H1 (cell line): Measurements from ENCODE around the gene FNDC1. TPM values are rescaled to one million over a fixed set of nuclear protein-coding genes. Genes with fewer than 3 reads are reported as not detected.

Experiments used
- CTCF ChIA-PET: fragments of 300-600 bp; sonication (Branson Sonifier 250); formaldehyde crosslinking; loops from one replicate; lab custom pipeline; 2021; ENCODE audit not compliant: partially characterized antibody; lab: Charles Lee
- POLR2A ChIA-PET: fragments of 300-600 bp; sonication (Branson Sonifier 250); formaldehyde crosslinking; loops from one replicate; lab custom pipeline; 2021; ENCODE audit warnings: inconsistent platforms; ENCODE audit not compliant: partially characterized antibody; lab: Charles Lee
- DNase-seq, 2 experiments: peaks; one replicate each; pipeline versions ENCODE4 v3.0.0 to v3.0.0-alpha.2; 2010 to 2022; ENCODE audit warnings: low spot score in 2 of 2, low read depth in 1 of 2, mixed read lengths in 1 of 2
- FAIRE-seq: peaks from 2 replicates; lab custom pipeline; 2011; peaks lifted over from hg19 to GRCh38; lab: Jason Lieb, UNC
- H2AFZ ChIP-seq: 2 replicates; pipeline ENCODE4 v1.8.1; 2012; ENCODE audit warnings: low read length, inconsistent platforms
- H2AK5ac ChIP-seq: 2 replicates; pipeline ENCODE4 v1.6.1; 2013; ENCODE audit warnings: low read depth, low read length
- H2BK120ac ChIP-seq: replicated peaks from 2 replicates; pipeline ENCODE3; 2013; ENCODE audit warnings: low read depth, low read length, inconsistent platforms
- H2BK12ac ChIP-seq: 2 replicates; pipeline ENCODE4 v1.6.1; 2013; ENCODE audit warnings: low read depth, low read length
- H2BK15ac ChIP-seq: 2 replicates; pipeline ENCODE4 v1.6.1; 2013; ENCODE audit warnings: low read length
- H2BK20ac ChIP-seq: 2 replicates; pipeline ENCODE4 v1.6.1; 2013; ENCODE audit warnings: low read length
- H2BK5ac ChIP-seq: 2 replicates; pipeline ENCODE4 v1.6.1; 2013; ENCODE audit warnings: low read depth, low read length
- H3K14ac ChIP-seq: 2 replicates; pipeline ENCODE4 v1.6.1; 2013; ENCODE audit warnings: inconsistent platforms; ENCODE audit not compliant: insufficient read length
- H3K18ac ChIP-seq: 2 replicates; pipeline ENCODE4 v1.6.1; 2013; ENCODE audit warnings: low read length; ENCODE audit errors: extremely low read depth
- H3K23ac ChIP-seq: 2 replicates; pipeline ENCODE4 v1.6.1; 2013; ENCODE audit warnings: inconsistent platforms; ENCODE audit not compliant: insufficient read length
- H3K23me2 ChIP-seq: 2 replicates; pipeline ENCODE4 v1.6.1; 2013; ENCODE audit warnings: low read depth, low read length
- H3K27ac ChIP-seq: 2 replicates; pipeline ENCODE4 v1.6.1; 2011; ENCODE audit warnings: low read depth, low read length, inconsistent platforms
- H3K27me3 ChIP-seq, 4 experiments: replicated peaks in 1 of 4; 1 replicate in 1 of 4; 2 replicates in 3 of 4; pipeline versions ENCODE4 v1.6.1 to v1.8.1; 2011 to 2013; ENCODE audit warnings: low read length in 3 of 4, mild to moderate bottlenecking in 3 of 4, inconsistent platforms in 2 of 4, mixed read lengths in 2 of 4, moderate library complexity in 1 of 4; ENCODE audit not compliant: control insufficient read depth in 3 of 4, insufficient read depth in 3 of 4; ENCODE audit errors: extremely low read depth in 1 of 4
- H3K36me3 ChIP-seq, 4 experiments: 2 replicates each; pipeline versions ENCODE4 v1.6.1 to v1.8.1; 2011 to 2013; ENCODE audit warnings: mild to moderate bottlenecking in 4 of 4, low read length in 3 of 4, moderate library complexity in 2 of 4, control low read depth in 1 of 4, inconsistent platforms in 1 of 4; ENCODE audit not compliant: insufficient read depth in 4 of 4, control insufficient read depth in 2 of 4
- H3K4ac ChIP-seq: replicated peaks from 2 replicates; pipeline ENCODE3; 2013; ENCODE audit warnings: low read length, low read depth, mixed read lengths, inconsistent platforms; ENCODE audit not compliant: insufficient read length
- H3K4me1 ChIP-seq, 4 experiments: replicated peaks in 1 of 4; 1 replicate in 1 of 4; 2 replicates in 3 of 4; pipeline versions ENCODE4 v1.6.1 to v1.8.1; 2011 to 2013; ENCODE audit warnings: low read length in 3 of 4, inconsistent platforms in 2 of 4, mixed read lengths in 1 of 4; ENCODE audit not compliant: insufficient read depth in 4 of 4, control insufficient read depth in 3 of 4
- H3K4me2 ChIP-seq, 2 experiments: 2 replicates each; pipeline versions ENCODE4 v1.6.1 to v1.8.1; 2011 to 2013; ENCODE audit warnings: low read depth in 2 of 2, low read length in 2 of 2, control low read depth in 1 of 2, inconsistent platforms in 1 of 2, mild to moderate bottlenecking in 1 of 2; ENCODE audit not compliant: insufficient read depth in 1 of 2
- H3K4me3 ChIP-seq, 4 experiments: fragments of 200-600, 300-600 bp in 1 of 4; sonication (generic), shearing (Covaris generic), sonication (Bioruptor Twin) in 1 of 4; 2 replicates each; pipeline versions ENCODE4 v1.5.1 to v1.8.1; 2011 to 2016; ENCODE audit warnings: low read length in 4 of 4, low read depth in 3 of 4, control low read depth in 2 of 4, inconsistent platforms in 2 of 4, mild to moderate bottlenecking in 2 of 4, mixed read lengths in 1 of 4, moderate library complexity in 1 of 4; ENCODE audit not compliant: insufficient read depth in 2 of 4; ENCODE audit errors: extremely low read depth in 1 of 4
- H3K56ac ChIP-seq: replicated peaks from 2 replicates; pipeline ENCODE3; 2013; ENCODE audit warnings: low read depth, mild to moderate bottlenecking, mixed read lengths, low read length, inconsistent platforms; ENCODE audit not compliant: insufficient read length
- H3K79me1 ChIP-seq: 2 replicates; pipeline ENCODE4 v1.6.1; 2013; ENCODE audit warnings: low read depth, low read length, control low read depth
- H3K79me2 ChIP-seq, 2 experiments: 2 replicates each; pipeline versions ENCODE4 v1.6.1 to v1.8.1; 2012 to 2013; ENCODE audit warnings: low read length in 2 of 2, mild to moderate bottlenecking in 2 of 2, inconsistent platforms in 1 of 2; ENCODE audit not compliant: insufficient read depth in 2 of 2, control insufficient read depth in 1 of 2
- H3K9ac ChIP-seq, 4 experiments: replicated peaks in 1 of 4; 1 replicate in 1 of 4; 2 replicates in 3 of 4; pipeline versions ENCODE4 v1.6.1 to v1.8.1; 2011 to 2013; ENCODE audit warnings: low read depth in 3 of 4, low read length in 3 of 4, control low read depth in 2 of 4, mild to moderate bottlenecking in 2 of 4, moderate library complexity in 2 of 4, inconsistent platforms in 1 of 4; ENCODE audit errors: extremely low read depth in 1 of 4
- H3K9me3 ChIP-seq, 2 experiments: 2 replicates each; pipeline versions ENCODE4 v1.6.1 to v1.8.1; 2012 to 2013; ENCODE audit warnings: mild to moderate bottlenecking in 2 of 2, moderate library complexity in 2 of 2, control low read depth in 1 of 2, inconsistent platforms in 1 of 2, low read depth in 1 of 2, low read length in 1 of 2, mixed read lengths in 1 of 2; ENCODE audit not compliant: insufficient read depth in 2 of 2
- H4K20me1 ChIP-seq, 2 experiments: replicated peaks in 1 of 2; 2 replicates each; pipeline versions ENCODE3 to v1.8.1; 2011 to 2013; ENCODE audit warnings: inconsistent platforms in 2 of 2, low read length in 2 of 2, mild to moderate bottlenecking in 1 of 2; ENCODE audit not compliant: insufficient read depth in 2 of 2, control insufficient read depth in 1 of 2
- H4K5ac ChIP-seq: 2 replicates; pipeline ENCODE4 v1.6.1; 2013; ENCODE audit warnings: low read length, low read depth, mixed read lengths, inconsistent platforms; ENCODE audit not compliant: insufficient read length
- H4K8ac ChIP-seq: 2 replicates; pipeline ENCODE4 v1.8.0; 2013; ENCODE audit warnings: mild to moderate bottlenecking, moderate library complexity, low read length, inconsistent platforms; ENCODE audit not compliant: insufficient read depth; ENCODE audit errors: extremely low read depth
- H4K91ac ChIP-seq: replicated peaks from 2 replicates; pipeline ENCODE3; 2013; ENCODE audit warnings: low read length, mixed read lengths, inconsistent platforms; ENCODE audit not compliant: insufficient read length
- CBX5 ChIP-seq: fragments of 300-800, 300-1000 bp; sonication (generic); IDR thresholded peaks from 2 replicates; pipeline ENCODE4 v1.7.1; 2016; ENCODE audit warnings: antibody characterized with exemption, low read length, low read depth
- CEBPB ChIP-seq: IDR thresholded peaks from 2 replicates; pipeline ENCODE4 v1.6.1; 2012; ENCODE audit warnings: low read depth, low read length
- CREB1 ChIP-seq: IDR thresholded peaks from 2 replicates; pipeline ENCODE4 v1.6.1; 2012; ENCODE audit warnings: inconsistent platforms
- EP300 ChIP-seq, 2 experiments: IDR thresholded peaks; 1 replicate in 1 of 2; 2 replicates in 1 of 2; pipeline ENCODE4 v1.6.1; 2011 to 2012; ENCODE audit warnings: low read depth in 2 of 2, low read length in 2 of 2, mild to moderate bottlenecking in 2 of 2, borderline replicate concordance in 1 of 2, inconsistent platforms in 1 of 2, moderate library complexity in 1 of 2
- KDM5A ChIP-seq: fragments of 200-600 bp; IDR thresholded peaks from 2 replicates; pipeline ENCODE4 v1.7.1; 2012; ENCODE audit warnings: mild to moderate bottlenecking, low read length, inconsistent platforms, mixed read lengths
- MAFK ChIP-seq: IDR thresholded peaks from 2 replicates; pipeline ENCODE4 v1.6.1; 2012; ENCODE audit warnings: low read depth, mild to moderate bottlenecking, improper control_type of control experiment, low read length
- POLR2AphosphoS5 ChIP-seq: IDR thresholded peaks from 2 replicates; pipeline ENCODE4 v1.6.1; 2011; ENCODE audit warnings: low read depth, low read length
- RNF2 ChIP-seq: fragments of 200-900, 300-1000 bp; sonication (generic); IDR thresholded peaks from 2 replicates; pipeline ENCODE4 v1.7.1; 2016; ENCODE audit warnings: borderline replicate concordance, low read depth, mild to moderate bottlenecking, antibody characterized with exemption, low read length; ENCODE audit not compliant: poor library complexity, severe bottlenecking; ENCODE audit errors: missing control alignments
- RXRA ChIP-seq: IDR thresholded peaks from 2 replicates; pipeline ENCODE4 v1.6.1; 2011; ENCODE audit warnings: low read depth, mild to moderate bottlenecking, low read length, moderate library complexity; ENCODE audit not compliant: insufficient read depth
- SUZ12 ChIP-seq: fragments of 200-600 bp; sonication (generic); IDR thresholded peaks from 2 replicates; pipeline ENCODE4 v1.6.1; 2012; ENCODE audit warnings: mild to moderate bottlenecking, inconsistent platforms, low read length, moderate library complexity, mixed read lengths
- TCF12 ChIP-seq: IDR thresholded peaks from 2 replicates; pipeline ENCODE4 v1.6.1; 2011; ENCODE audit warnings: low read depth, mild to moderate bottlenecking, low read length
- ZNF274 ChIP-seq: IDR thresholded peaks from 2 replicates; pipeline ENCODE4 v1.7.0; 2012; ENCODE audit warnings: low read length, borderline replicate concordance; ENCODE audit errors: extremely low read depth
- WGBS, 2 experiments: shearing (Covaris generic) in 1 of 2; methylation state at CpG; one replicate each; pipeline versions ENCODE4 v1.1.6 to v1.1.7; 2013 to 2015; ENCODE audit warnings: low lambda C conversion rate in 2 of 2, mixed read lengths in 2 of 2, inconsistent platforms in 1 of 2, low coverage in 1 of 2, missing lambda C conversion rate in 1 of 2; ENCODE audit not compliant: insufficient replicate concordance in 2 of 2, insufficient coverage in 1 of 2, insufficient read length in 1 of 2; ENCODE audit errors: extremely low coverage in 1 of 2, missing lambda C conversion rate in 1 of 2; 5-methylcytosine and 5-hydroxymethylcytosine counted together
- polyA plus RNA-seq, 7 experiments: library from polyadenylated mRNA; depleted of rRNA in 3 of 7; stranded (reverse) in 5 of 7; unstranded in 2 of 7; fragments of >200 nt in 5 of 7; fragments of 200-250 nt in 2 of 7; gene quantifications; 1 replicate in 5 of 7; 2 replicates in 1 of 7; 4 replicates in 1 of 7; pipeline versions ENCODE4 v1.2.1 to v1.2.3, GENCODE V29; 2011 to 2013; ENCODE audit warnings: missing spikeins in 2 of 7, mixed read lengths in 2 of 7
- total RNA-seq: library from RNA; stranded (reverse); fragmentation: NEBNext Ultra II Directional; extraction: Animal tissue kit (Norgen Biotek cat#: 25700); gene quantifications from 2 replicates; pipeline ENCODE4 v1.2.1, GENCODE V29; 2021

Gene FNDC1
- total and polyA plus RNA-seq, 2 of the 8 experiments (the other 6 are each of a cell fraction or from before 2014, with no cell fraction given) = 0.06 to 0.30 TPM

DNA sequence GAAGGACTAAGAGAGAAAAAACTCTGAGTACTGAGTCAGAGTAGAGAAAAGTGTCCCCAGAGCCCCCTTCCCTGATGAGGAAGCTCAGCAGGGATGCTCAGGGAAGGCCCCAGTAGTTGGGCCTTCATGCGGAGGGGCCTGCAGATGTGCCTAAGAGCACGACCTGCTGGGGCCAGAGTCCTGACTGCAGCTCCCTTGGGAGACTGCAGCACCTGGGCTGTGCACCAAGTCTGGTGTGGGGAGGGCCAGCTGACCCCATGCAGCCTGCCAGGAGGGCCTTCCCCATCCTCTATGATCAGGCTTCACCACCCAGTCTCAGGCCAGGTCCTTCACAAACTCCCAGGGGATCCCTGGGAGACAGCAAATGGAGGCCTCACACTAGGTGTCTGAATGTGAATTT, 130.4 kb downstream of the FNDC1 start:
- Histone ChIP-seq H3K4me2 (no peak overlapping the region), H3K4me1 (no peaks in the 10 kb centered on the region), H3K27me3 (no peaks in the 10 kb centered on the region), H4K8ac (no peak overlapping the region; the same call in 1 of the 2 replicates), H3K23me2 (no peaks in the 10 kb centered on the region), H3K27ac (no peak overlapping the region), H3K4ac (no peak overlapping the region), H2BK120ac (no peak overlapping the region), H3K79me1 (no peaks in the 10 kb centered on the region), H2BK20ac (no peak overlapping the region), H3K9ac (no peak overlapping the region), H3K4me3 (no peak overlapping the region), H2BK12ac (no peak overlapping the region), H3K18ac (no peak overlapping the region), H4K5ac (no peak overlapping the region), H3K9me3 (peaks cover 72 to 77% of the 10 kb centered on the region in 2 experiments), H3K56ac (no peak overlapping the region), H4K91ac (no peak overlapping the region), H2BK15ac (no peak overlapping the region), H2BK5ac (no peak overlapping the region), H4K20me1 (no peaks in the 10 kb centered on the region), H2AK5ac (no peak overlapping the region), H3K79me2 (no peaks in the 10 kb centered on the region), H2AFZ (no peak overlapping the region), H3K14ac (no peak overlapping the region), H3K23ac (no peak overlapping the region), H3K36me3 (no peaks in the 10 kb centered on the region)
- DNase-seq (no peak), FAIRE-seq (no peak)
- ChIA-PET POLR2A (no interaction called here), CTCF (no interaction called here)
- WGBS, 2 experiments = 70% methylated on average over 2 of the region's 2 CpGs; no CpG with 5 or more reads in 1 of the 2 experiments
- TF ChIP-seq CREB1 (no peak), ZNF274 (no peak), KDM5A (no peak), SUZ12 (no peak), MAFK (no peak), CBX5 (no peak), EP300 (IDR thresholded peaks at IDR 0.05; ENCODE audit: borderline replicate concordance in 1 of 2, low read depth in 2 of 2, low read length in 2 of 2) (no peak), POLR2AphosphoS5 (no peak), RNF2 (no peak), RXRA (no peak), CEBPB (no peak), TCF12 (no peak)
